GM21360 (cell line): ENCODE results near the gene GJB3.
"Not testable (repeated sequence)": the region's sequence is repeated elsewhere in the genome, so short reads cannot be mapped to it uniquely, and the experiment has no call there.

Experiments used
- ATAC-seq: cut with Tn5 transposase; IDR thresholded peaks from one replicate; pipeline ENCODE4 v1.9.1; 2021; ENCODE audit warnings: mild to moderate bottlenecking, moderate library complexity; ENCODE audit not compliant: unreplicated experiment

The GJB3 gene

DNA sequence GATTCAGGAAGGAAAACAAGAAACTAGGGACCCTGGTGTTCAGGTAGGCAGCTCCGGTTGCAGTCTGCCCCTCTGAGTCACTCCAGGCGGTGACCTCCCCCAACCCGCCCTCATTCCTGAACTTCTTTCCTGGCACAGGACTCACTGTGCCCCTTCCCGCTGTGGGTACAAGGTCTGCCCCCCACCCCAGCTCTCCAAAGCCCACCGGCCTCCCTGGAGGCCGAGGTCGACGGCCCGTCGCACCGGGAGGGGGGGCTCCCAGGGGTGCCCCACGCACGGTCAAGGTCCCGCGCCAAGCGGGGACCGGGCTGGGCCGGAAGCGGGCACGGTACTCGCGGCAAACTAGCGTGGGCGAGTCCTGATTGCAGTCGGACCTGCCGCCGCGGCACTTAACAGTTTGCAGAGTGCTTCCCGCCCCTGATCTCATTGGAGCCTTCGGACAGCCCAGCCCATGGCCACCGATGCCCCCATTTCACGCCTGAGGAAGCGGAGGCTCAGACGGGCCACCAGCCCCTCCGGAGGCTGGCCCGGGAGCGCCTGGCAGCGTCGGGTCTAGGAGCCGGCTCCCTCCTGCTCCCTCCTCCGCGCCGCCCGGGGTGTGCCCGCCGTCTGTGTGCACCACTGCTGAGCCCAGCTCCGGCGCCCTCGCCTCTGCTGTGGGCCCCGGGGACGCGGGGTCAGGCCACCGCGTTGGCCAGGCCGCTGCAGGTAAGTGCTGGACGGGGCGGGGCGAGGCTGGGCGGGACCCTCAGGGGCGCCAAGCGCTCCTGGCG, at the start of gene GJB3:
TSS of gene GJB3 (plus strand) at position 144 of the 773 bp plus-strand sequence. CDS start 3,549 bp downstream, outside the sequence.
- ATAC-seq, result no peak

DNA sequence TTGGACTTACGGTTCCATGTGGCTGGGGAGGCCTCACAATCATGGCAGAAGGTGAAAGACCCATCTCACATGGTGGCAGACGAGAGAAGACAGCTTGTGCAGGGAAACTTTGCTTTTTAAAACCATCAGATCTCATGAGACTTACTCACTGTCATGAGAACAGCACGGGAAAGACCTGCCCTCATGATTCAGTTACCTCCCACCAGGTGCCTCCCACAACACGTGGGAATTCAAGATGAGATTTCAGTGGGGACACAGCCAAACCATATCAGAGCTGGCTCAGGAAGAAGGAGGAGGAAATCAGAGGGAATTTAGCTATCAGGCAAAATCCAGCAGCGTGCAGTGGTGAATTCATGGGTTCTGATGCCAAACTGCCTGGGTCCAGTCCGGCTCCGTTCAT, 48.2 kb upstream of the GJB3 start:
- ATAC-seq, result not testable (repeated sequence)

DNA sequence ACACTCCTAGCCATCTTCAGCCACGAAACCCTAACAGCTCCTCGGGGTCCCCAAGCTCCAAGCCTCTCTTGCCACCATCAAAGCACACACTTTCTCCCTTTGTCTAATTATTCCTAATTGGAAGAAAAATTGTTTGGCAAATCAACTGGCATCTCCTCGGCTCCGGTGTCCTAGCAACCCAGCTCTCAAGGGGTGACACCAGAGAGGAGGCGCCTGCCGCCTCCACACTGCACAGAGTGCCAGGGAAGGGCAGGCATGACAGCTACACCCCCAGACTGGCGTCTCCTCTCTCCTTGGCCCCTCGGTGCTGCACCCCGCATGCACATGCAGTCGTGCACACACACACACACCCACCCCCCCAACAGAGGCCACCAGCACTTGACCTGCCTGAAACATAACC, 44.3 kb upstream of the GJB3 start:
- ATAC-seq, result no peak

DNA sequence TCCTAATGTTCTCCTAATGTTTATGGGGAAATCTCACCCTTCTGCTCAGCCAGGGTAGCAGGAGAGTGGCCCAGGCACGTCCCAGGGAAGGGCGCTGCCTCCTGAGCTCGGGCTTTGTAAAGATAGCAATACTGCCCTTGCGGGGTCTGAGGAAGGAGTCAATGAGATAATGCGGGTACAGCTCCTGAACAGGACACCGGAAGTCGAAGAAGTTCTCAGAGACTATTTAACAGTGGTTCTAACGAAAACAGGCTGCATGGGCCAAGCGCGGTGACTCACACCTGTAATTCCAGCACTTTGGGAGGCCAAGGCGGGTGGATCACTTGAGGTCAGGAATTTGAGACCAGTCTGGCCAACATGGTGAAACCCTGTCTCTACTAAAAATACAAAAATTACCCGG, 43.8 kb upstream of the GJB3 start:
- ATAC-seq, result not testable (repeated sequence)

DNA sequence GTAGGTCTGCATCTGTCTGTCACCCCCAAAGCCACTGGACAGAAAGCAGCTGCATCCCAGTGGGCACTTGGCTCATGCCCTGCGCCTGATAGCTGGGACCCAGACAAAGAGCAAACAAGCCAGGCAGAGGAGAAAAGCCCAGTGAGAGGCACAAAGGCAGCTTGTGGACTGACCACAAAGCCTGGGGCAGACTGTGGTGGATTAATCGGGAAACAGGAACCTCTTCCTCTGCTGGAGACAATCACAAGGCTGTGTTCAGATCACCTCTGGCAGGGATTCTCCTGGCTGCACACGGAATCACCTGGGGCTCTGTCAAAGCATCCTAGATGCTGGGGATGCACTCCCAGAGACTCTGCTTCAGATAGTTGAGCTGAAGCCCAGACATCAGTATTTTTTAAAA, 41.4 kb upstream of the GJB3 start:
- ATAC-seq, result no peak

DNA sequence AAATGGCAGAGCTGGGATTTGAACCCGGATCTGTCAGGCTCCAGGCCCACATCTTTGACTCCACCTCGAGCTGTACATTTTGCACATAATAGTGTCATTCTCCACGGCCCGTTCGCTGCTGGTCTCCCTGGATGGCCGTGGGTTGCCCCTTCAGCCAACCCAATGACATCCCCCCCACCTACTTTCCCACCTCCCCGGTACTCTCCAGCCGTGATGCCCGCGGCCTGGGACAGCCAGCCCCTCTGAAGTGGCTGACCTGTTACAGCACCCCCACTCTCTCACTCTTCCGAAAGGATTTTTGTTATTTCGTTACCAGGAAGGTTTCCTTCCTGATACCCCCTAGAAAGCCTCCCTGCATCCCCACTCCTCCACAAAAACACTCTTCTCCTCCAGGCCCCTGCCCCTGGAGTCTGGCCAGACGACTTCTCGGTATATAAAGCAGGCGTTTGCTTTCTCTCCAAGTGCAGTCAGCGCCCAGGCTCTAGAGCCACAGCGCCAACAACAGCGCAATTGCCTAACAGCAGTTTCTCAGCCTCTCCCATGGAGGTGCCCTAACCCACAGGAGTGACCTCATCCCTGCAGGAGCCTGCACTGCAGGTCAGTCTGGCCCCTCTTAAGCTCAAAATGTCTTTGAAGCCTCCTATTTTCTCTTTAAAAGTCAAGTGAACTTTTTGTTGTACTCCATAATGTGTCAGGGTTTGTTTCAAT, 40.7 kb upstream of the GJB3 start:
- no peak for ATAC-seq

DNA sequence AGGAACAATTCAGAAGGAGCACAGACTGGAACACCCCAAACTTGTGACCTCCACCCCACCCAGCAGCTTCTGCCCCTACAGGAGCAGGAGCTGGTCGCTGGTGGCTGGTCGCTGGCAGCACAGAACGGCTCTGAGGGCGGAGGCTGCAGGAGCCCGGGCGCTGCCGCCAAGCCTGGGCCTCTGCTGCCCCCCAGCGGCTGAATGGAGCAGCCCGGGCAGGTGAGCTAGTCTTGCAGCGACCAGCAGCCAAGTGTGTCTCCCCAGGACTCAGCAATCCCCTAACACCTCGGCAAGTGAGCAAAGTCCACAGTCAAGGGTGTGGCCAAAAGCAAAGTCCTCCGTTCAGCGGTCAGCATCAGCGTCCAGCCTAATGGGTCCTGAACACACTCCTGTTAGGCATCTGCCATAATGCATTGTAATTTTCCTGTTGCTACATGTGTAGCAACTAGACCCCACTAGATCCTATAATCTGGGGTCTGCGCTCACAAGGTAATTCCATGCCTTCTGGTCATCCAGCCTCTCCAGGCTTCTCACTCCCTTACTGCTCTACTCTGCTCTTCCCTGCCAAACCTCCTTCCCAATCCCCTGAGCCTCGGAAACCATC, 38.2 kb upstream of the GJB3 start:
- no peak for ATAC-seq

DNA sequence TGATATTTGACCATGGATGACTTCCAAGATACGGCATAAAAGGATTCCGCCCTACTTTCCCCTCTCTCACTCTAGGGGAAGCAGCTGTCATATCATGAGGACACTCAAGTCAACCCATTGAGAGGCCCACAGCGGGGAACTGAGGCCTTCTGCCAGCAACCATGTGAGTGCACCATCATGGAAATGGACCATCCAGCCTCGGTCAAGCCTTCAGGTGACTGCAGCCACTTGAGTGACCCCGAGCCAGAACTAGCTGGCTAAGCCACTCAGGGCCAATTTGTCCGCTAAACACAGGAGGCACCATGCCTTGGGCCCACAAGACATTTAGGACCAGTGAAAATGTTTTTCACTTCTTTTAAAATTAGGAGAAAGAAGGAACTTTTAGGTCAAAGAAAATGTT, 37.2 kb upstream of the GJB3 start:
- no peak for ATAC-seq

DNA sequence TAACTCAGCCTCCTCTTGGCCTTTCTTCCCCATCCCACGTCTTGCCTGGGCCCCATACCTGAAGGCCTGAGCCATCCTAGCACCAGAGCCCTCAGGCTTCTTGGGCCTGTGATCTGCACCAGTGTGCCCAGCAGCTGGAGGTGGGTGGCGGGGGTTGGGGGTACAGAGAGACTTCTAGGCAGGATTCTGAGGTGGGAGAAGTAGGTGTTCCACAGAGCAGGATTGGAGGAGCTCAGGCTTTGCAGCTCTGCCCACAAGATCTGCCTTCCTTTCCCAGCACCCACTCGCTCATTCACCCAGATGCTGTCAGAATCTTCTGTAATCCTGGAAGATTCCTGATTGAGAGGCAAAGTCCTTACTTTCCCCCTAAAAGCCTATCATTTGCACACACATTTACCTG, 36.2 kb upstream of the GJB3 start:
- ATAC-seq, result no peak

DNA sequence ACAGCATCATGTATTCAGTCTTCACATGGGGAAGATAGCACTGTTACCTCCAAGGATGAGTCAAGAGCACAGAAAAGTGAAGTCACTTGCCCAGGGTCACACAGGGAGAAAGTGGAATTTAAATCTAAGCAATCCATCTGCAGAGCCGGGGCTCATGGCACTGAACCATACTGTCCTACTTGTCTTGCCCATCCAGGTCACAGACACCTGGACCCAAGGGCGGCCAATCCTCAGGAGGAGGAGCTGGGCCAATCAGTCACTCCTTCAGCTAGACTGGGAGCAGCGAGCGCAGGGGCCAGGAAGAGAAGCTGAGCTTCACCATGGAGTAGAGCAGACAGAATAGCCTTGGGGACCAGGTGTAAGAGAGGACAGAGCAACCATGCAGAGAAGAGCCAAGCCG, 35.3 kb upstream of the GJB3 start:
- ATAC-seq, result no peak

DNA sequence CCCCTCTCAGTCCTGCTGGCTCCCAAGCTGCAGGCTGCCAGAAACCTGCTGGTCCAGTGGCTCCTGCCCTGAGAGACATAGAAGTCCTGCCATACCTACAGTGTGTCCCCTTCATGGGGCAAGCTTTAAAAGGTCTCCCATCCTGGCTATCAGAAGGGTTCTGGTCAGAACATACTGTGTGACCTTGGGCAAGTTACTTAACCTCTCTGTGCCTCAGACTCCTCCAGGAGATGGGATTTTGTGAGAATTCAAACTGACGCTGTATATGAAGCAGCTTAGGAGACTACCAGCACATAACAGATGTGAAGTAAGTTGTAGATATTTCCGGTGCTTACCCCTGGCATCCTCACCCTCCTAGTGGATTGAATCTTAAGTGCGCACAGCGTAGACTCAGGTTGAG, 34.9 kb upstream of the GJB3 start:
- ATAC-seq, result no peak

DNA sequence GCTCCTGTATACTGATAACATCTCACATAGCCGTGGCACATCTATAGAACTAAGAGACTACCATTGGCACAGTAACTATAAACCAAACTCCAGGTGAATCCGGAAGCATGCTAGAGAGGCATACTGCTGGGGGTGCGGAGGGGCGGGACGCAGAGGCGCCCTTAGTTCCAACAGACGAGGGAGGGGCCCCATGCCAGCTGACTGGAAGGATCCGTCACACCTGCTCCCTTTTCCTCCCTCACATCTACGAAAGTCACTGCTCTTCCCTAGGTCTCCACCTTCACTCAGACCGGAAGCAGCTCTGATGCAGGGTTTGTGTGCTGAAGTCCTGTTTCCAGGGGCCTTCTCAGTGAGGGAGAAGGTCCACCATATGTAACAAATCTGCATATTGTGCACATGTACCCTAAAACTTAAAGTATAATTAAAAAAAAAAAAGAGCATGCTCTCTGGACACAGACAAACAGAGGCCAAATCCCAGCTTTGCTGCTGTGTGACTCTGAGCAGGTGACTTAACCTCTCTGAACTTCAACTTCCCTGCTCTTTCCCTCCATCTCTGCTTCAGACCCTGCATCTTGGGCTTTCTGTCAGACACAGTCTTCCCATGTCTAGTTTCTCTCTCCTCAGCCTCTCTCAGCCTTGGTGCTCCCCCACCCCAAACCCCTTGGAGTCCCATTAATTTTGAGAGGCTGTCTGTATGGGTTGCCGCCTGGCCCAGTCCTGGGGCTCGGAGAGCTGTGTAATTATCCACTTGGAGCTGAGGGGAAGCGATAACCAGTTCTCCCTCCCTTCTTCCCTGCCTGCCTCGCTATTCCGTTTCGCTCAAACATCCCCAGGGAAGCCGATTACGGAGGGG, 34.0 kb upstream of the GJB3 start:
- no peak for ATAC-seq

DNA sequence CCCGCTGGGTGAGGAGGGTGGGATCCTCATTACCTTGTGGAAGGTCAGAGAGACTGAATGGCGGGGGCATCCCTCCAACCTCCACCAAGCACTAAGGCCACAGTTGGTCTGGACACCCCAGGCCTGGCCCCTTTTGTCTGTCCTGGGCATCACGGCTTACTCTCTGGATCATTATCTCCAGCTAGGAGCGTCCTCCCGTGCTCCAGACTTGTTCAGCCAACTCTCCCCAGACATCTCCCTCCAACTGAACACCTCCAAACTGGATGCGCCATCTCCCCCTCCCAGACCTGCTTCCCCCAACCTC, 33.4 kb upstream of the GJB3 start:
- no peak for ATAC-seq

DNA sequence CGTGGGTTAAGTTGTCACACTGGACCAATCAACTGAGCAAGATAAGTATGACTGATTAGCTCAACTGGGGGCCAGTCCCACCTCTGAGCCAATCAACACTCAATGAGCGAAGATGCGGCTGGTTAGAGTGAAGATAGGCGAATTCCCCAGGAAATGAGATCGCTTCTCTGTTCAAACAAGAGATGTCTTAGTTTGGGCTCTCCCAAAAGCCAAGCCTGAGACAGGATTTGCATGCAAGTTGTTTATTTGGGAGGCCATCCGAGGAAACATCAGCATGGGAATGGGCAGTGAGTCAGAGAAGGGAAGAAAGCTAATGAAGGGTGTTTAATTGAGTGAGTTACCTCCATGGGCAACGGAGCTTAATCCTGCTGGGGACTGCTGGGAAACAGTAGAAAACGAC, 31.0 kb upstream of the GJB3 start:
- ATAC-seq, result no peak

DNA sequence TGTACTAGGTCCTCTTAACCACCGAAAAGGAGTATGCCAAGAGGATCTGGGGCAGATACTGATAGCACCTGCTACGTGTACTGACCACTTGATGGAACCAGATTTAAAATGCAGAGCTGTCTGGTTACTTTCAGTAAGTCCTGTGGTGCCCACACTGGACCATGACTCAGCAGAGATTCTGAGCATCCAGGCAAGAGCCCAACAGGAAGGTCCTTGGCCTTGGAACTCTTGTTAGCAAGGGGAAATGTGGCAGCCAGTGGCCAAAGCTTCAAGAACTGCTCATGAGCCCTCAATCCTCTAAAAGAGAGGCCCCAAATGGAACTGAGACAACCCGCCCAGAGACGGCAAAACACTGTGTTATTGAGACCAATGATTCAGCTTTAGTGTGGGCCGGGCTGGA, 30.4 kb upstream of the GJB3 start:
- ATAC-seq, result no peak

DNA sequence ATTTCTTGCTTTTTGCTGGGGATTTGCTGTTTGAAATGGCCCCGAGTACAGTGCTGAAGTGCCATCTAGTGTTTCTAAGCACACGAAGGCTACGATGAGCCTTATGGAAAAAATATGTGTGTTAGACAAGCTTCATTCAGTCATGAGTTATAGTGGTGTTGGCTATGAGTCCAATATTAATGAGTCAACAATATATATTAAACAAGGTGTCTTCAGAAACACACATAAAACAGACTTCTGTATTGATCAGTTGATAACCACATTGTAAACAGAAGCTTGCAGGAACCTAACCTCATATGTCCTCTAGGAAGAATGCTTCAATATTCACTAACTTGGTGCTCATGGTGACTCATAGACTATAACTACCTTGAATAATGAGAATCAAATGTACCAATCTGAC, 27.9 kb upstream of the GJB3 start:
- ATAC-seq, result no peak

DNA sequence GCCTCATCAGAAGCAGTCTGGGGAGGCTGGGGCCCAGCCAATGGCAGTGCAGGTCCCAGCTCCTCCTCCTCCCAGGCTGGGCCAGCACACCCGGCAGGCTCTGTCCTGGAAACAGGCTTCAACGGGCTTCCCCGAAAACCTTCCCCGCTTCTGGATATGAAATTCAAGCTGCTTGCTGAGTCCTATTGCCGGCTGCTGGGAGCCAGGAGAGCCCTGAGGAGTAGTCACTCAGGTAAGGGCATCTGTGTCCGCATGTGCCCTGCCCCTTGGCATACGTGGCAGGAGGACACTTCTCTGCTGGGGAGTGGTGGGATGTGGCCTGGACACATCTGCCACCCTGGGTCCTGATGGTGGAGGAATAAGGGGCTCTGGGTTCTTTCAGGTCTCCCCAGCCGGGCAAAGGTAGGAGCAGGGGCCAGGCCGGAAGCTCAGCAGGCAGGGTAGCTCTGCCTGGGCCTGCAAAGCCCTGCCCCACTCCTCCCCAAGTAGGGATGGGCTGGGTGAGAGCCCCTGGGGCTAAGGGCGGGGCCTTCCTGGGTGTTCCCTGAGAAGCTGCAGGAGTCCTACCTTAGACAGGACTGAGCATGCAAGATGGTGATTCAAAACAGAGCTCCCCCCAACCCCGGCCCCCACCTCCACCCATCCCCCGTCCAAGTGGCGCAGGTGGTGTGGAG, 25.9 kb upstream of the GJB3 start, which contains the start of gene GJB5:
TSS of gene GJB5 (plus strand) at position 84 of the 674 bp plus-strand sequence. CDS start 2,284 bp downstream, outside the sequence.
- no peak for ATAC-seq

DNA sequence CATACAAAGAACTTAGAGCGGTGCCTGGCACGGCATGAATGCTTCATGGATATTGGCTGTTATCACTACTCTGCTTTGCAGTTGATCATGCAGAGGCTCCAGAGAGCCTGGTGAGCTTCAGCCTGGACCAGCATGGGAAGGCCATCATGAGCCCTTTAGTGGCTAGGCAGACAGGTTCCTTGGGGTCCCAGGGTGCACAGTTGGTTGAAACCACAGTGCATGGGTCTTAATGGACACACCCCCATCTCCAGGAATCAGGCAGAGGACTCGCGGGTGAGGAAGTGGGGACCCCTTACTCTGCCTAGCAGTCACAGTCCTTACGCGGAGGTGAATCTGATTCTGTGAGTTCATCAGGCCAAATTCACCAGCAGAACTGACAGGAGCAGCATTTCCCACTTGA, 25.1 kb upstream of the GJB3 start:
- no peak for ATAC-seq

DNA sequence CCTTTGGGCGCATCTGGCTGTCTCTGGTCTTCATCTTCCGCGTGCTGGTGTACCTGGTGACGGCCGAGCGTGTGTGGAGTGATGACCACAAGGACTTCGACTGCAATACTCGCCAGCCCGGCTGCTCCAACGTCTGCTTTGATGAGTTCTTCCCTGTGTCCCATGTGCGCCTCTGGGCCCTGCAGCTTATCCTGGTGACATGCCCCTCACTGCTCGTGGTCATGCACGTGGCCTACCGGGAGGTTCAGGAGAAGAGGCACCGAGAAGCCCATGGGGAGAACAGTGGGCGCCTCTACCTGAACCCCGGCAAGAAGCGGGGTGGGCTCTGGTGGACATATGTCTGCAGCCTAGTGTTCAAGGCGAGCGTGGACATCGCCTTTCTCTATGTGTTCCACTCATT, 23.6 kb upstream of the GJB3 start:
- no peak for ATAC-seq

DNA sequence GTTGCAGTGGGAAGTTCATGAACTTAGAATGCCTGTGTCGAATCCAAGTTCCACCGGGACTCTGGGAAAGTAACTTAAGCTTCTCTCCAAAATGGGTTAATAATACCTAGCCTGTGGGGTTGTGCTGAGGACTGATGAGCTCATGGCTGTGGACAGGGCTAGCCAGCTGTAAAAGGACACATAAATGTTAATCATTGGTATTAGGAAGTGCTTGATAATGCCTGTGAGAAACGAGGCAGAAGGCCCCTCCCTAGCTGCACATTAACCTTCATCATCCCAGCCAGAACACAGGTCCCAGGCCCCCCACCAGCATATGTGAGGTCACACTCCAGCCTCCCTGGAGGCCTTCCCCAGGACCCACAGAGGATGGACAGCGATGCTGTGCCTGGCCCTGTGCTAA, 22.3 kb upstream of the GJB3 start:
- no peak for ATAC-seq
